GM12873 (cell line): ENCODE data around the gene SPAG4.

Source experiments
- TF ChIP-seq, protein P1 (sequence below): IDR thresholded peaks from 2 replicates; pipeline ENCODE4 v1.5.1; 2012; ENCODE audit warnings: low read depth, mild to moderate bottlenecking, moderate library complexity, low read length, control low read depth; ENCODE audit not compliant: insufficient read depth; ENCODE audit errors: missing control alignments

SPAG4 gene

GRCh38 chr20:35640724-35641123 lies 25.1 kb downstream of the SPAG4 start:
- TF ChIP-seq, protein P1, sequence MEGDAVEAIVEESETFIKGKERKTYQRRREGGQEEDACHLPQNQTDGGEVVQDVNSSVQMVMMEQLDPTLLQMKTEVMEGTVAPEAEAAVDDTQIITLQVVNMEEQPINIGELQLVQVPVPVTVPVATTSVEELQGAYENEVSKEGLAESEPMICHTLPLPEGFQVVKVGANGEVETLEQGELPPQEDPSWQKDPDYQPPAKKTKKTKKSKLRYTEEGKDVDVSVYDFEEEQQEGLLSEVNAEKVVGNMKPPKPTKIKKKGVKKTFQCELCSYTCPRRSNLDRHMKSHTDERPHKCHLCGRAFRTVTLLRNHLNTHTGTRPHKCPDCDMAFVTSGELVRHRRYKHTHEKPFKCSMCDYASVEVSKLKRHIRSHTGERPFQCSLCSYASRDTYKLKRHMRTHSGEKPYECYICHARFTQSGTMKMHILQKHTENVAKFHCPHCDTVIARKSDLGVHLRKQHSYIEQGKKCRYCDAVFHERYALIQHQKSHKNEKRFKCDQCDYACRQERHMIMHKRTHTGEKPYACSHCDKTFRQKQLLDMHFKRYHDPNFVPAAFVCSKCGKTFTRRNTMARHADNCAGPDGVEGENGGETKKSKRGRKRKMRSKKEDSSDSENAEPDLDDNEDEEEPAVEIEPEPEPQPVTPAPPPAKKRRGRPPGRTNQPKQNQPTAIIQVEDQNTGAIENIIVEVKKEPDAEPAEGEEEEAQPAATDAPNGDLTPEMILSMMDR: no peak

DNA sequence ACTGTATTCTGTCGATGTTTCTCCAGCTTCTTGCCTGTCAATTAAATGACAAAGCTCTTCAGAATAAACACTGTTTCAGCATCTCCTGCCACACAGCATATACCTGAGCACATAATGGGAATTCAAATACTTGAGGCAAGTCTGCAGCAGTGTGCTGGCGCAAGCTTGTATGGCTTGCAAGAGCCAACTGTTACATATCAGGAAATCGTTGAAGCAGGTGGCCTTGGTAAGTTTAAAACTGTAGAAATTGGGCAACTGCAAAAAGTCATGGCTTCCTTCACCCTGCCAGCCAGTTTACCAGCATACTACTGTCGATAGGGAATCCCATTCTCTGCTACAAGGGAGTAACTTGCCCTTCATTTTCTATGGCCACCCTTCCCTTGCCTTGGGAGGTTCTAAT lies 26.1 kb downstream of the SPAG4 start:
- TF ChIP-seq, protein P1: no peak

- TF ChIP-seq, protein P1: no peak
Measured at GRCh38 chr20:35643045-35643444, 27.4 kb downstream of the SPAG4 start.

GRCh38 chr20:35644806-35645205 lies 29.2 kb downstream of the SPAG4 start:
- TF ChIP-seq, protein P1: no peak

DNA sequence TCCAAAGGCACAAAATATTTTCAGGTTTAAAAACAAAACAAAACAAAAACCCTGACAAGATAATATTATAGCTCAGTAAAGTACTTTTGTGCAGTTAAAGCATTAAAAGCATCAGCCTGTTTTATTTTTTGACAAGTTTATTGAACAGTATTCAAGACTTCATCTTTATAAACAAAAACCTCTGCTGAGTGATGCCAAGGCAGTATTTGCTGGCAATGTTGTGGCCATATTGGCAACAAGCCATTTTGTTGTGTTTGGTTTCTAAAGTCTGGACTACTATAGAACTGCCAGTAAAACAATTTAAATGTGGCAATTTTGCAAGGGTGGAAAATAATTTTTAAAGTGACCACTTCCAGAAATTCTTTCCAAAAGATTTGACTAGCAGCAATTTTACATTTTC lies 33.2 kb downstream of the SPAG4 start:
- TF ChIP-seq, protein P1: no peak

- TF ChIP-seq, protein P1: no peak
Measured at GRCh38 chr20:35650632-35651031, 35.0 kb downstream of the SPAG4 start.

- TF ChIP-seq, protein P1: no peak
Measured at GRCh38 chr20:35651958-35652357, 36.3 kb downstream of the SPAG4 start.
